Effector CD8-positive, alpha-beta T cell (primary cell): Measurements from ENCODE around the gene SLIRP.
A peak's percentile ranks its signal among the peaks of the same experiment; 100 is the strongest.
"Not testable (repeated sequence)": the region's sequence is repeated elsewhere in the genome, so short reads cannot be mapped to it uniquely, and the experiment has no call there.

Experiments used
- DNase-seq: peaks from one replicate; lab custom pipeline; 2025; lab: John Stamatoyannopoulos, UW
- total RNA-seq, 4 experiments: gene quantifications; one replicate each; lab custom pipeline; 2026; lab: John Stamatoyannopoulos, UW

The SLIRP gene
- total RNA-seq = 13.4 to 30.4 (median 18.7) reads per million in 4 experiments

DNA sequence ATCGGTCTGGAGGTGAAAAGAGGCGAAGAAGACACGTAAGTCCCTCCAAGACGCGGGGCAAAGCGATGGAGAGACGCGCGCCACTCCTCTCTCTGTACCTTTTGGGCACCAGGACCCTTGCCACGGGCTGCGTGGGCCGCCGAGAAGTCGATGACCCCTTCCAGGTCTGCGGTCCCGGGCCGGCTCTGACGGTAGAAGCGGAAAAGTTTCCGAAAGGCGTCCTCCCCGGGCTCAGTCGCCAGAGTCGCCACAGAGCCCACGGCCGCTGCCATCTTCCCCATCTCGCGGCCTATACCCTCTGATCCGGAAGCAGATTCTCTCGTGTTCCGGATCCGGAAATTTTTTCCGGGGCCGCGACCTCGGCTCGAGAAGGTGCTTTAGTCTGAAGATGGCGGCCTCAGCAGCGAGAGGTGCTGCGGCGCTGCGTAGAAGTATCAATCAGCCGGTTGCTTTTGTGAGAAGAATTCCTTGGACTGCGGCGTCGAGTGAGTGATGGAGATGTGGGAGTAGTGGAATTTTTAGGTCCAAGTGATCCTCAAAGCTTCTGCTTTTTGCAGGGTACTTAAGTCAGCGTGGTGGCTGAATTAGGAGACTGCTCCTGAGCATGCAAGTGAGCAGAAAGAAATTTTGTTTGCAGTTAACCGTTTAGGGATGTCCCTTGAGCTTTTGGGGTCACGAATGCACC, at the start of gene SLIRP, which contains the start of gene ALKBH1:
Gene SLIRP (plus strand): TSS at position 380 of the 685 bp plus-strand sequence. CDS start 9 bp downstream, at position 389.
Gene ALKBH1 (minus strand): TSS at position 300 of the 685 bp plus-strand sequence. CDS start 19 bp downstream, at position 281.
- peak; percentile 81 for DNase-seq

DNA sequence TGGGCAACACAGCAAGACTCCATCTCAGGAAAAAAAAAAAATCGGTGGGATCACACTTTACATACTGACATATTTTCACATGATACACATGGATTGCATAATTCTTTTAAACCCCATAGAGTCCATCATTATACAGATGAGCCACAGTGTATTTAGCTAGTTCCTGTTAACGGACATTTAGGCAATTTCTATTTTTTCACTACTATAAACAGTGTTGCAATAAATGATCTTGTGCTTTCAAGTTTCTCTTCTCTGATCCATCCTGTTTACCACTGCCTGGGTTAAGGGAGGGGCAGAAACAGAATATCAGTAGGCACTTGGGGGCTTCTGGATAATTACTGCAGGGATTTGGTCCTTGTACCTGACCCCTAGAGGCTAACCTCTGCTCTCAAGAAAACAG, 48.1 kb upstream of the SLIRP start:
- no peak for DNase-seq

DNA sequence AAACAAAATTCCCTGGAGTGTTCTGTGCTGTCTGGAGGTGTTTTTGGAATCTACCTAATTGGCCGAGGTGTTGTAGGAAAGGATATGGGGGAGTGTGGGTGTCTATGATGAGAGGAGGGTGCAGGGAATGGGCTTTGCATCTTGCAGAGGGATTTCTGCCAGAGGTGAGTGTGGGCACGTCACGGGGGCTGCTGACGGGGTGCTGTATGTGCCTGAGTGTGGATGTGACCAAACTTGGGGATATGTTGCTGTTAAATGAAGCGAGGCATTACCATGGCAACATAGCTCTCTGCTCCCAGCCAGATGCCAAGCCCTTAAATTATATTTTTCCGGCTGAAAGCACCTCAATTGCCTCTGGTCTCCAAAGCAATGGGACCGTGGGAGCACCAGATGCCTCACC, 47.1 kb upstream of the SLIRP start:
- DNase-seq = no peak

DNA sequence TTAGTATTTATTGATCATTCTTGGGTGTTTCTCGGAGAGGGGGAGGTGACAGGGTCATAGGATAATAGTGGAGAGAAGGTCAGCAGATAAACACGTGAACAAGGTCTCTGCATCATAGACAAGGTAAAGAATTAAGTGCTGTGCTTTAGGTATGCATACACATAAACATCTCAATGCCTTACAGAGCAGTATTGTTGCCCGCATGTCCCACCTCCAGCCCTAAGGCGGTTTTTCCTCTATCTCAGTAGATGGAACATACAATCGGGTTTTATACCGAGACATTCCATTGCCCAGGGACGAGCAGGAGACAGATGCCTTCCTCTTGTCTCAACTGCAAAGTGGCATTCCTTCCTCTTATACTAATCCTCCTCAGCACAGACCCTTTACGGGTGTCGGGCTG, 46.3 kb upstream of the SLIRP start:
- not testable (repeated sequence) for DNase-seq

DNA sequence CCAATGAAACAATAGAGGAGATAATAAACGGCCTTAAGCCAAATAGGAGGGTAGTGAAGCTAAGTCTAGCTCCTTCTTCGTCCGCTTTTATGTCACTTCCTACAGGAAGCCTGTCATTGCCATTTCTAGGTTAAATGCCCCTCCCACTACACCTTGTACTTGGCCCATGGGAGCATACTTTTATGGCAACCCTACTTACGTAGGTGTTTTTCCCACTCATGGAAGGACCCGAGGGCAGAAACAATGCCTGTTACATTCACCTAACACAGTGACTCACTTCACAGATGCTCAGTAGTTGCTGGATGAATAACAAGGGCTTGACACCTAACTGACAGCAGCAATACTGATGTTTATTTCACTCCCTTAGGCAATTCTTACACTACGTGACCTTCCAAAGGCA, 44.6 kb upstream of the SLIRP start:
- DNase-seq = no peak

DNA sequence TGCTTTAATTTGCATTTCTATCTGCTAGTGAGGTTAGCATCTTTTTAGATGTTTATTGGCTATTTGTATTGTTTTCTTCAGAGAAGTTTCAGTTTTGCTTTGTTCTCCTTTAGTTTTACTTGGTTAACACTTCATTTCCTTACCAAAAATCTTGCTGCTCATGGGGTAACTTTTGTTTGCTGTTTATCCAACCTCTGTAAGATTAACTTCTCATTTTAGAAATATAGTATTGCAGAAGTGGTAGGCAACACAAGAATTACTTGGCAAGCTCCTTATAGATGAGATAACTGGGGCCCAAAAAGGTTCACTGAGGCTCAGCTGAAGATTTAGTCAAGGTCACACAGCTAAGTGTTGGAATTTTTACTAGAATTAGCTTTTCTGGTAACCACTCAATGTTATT, 40.6 kb upstream of the SLIRP start:
- DNase-seq = no peak

DNA sequence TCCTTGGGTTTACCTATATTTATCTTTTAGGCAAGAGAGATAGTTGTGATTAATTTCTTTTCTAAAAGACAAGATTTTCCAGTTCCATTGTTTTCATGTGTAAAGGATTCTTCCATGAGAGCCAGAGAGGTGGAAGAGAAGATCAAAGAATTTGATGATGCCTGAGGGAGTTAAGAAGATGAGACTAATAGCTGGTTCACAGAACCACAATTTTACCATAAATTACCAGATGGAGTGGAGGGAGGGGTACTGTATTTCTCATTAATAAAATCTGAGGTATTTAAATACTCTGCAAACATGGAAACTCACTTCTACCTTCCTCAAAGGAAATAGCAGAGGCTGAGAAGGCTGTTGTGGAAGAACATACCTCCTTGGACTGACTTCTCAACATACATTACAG, 34.7 kb upstream of the SLIRP start:
- DNase-seq = no peak

DNA sequence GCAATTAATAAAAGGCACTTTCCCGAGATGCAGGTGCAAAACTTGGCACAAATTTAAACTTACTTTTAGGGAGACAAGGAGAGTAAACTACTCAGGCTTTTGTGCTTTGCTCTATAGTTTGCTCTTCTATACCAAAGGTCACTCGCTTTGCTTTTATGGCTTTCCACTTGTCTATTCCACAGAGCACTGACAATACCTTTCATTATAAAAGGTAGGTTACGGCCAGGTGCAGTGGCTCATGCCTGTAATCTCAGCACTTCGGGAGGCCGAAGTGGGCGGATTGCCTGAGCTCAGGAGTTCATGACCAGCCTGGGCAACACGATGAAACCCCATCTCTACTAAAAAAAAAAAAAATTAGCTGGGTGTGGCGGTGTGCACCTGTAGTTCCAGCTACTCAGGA, 33.0 kb upstream of the SLIRP start:
- no peak for DNase-seq

DNA sequence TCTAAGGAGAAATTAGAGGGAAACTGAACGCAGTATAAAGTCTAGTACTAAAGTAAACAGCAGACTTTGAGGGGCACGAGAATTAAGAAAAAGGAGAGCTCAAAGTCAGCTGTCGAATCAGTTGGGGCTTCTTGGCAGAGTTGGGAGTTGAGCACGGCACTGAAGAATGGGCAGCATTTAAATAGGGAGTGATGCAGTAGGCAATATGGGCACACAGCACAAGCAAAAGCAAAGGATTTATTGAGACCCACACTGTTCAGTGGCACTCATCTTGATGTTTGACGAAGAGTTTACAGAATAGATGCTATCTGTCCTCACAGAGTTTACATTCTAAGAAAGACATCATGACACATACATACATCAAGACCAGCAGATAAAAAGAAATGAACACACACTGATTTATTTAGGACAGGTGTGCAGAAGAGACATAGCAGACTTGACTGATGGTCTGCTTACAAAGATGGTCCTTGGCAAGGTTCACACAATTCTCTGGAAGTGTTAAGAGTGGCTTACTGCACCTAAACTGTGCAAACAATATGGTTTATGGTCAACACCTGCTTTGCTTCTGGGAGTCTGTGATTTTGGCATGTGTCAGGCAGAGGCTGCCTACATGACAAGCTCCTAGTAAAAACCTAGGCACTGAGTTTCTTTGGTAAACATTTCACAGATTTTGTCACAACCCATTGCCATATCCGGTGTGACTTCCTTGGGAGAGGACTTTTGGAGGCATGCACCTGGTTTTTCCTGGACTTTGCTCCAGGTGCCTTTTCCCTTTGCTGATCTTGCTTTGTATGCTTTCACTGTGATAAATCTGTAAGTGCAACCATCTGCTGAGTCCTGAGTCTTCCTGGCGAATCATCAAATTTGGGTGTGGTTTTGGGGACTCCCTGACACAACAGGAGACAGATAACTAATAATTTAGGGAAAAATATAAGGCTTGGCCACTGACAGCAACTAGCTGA, 26.4 kb upstream of the SLIRP start:
- no peak for DNase-seq

DNA sequence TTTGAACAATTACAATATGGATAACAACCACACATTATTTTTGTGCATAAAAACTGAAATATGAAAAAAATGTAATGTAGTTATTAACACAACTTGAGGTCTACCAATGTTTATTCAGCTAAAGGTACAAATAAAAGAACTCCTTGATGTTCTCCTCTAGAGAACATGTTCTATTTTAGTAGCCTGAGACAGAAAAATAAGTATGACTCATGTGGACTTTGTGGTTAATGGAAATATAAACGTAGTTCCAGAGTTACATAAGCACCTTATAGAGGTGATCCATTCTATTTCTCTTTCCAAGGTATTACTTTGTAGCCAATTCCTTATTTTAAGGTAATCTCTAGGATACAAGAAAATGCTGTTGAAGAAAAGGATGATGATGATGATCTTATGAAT, 25.7 kb upstream of the SLIRP start:
- DNase-seq = no peak

DNA sequence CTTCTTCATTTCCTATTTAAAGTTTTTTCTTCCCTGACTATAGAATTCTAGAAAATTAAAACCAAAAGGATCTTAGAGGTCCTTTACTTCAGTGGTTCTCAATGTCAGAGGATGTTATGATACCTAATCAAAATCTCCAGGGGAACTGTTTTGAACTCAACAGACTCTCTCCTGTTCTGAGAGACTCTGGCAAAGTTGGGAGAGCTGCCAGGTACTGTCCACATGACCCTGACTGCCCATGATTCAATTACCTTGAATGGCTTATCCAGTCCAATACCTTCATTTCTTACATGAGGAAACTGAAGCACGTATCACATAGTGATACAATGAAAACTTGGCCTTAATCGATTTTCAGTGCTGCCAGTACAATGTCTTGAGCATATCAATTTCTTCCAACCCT, 16.6 kb upstream of the SLIRP start:
- DNase-seq = no peak

DNA sequence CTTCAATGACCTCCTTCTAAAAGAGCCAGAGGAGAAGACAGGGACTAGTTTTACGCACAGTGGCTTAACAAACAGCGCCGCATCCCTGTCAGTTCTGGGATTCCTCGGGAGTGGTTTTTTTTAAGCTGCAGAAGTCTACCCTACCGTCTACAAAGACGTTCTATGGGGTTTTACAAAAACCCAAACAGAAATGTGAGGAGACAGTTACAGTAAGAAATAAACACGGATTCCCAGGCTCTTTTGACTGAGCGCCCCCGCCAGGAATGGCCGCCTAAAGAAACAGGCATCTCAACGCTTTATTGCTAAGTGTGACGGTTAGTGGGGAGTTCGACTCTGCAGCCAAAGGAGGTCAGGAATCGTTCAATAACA, 564 bp upstream of the SLIRP start:
- DNase-seq = no peak

DNA sequence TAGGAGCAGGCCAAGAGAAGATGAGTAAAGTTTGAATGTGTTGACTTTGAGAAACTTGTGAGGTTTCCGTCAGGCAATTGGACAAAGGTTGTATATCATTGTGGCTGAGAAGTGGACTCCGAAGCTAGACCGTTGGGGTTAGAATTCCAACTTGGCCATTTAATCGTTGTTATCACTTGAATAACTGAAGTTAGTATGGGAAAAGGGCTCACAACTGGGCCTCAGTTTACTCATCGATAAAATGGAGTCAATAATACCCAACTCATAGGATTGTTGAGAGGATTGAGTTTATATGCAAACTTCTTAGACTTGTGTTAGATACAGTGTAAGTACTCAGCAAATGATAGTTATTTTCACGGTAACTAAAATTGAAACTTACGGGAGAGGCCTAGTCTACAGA, 846 bp downstream of the SLIRP start:
- no peak for DNase-seq

DNA sequence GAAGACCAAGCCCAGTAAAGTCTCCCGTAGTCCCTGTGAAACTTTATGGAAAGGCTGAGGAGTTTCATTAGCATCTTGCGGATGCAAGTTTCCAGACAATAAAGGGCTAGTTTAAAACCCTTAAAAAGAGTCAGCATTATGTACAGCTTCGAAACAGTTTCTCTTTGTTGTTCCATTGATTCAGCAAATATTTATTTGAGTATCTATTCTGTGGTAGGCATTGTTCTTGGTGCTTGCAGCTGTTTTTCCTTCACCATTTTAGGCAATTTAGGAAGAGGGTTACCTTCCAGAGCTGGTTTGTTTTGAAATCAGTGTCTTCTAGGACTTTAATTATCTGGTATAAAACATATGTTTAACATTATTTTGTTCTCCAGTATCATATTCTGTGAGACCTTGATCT, 1.5 kb downstream of the SLIRP start:
- DNase-seq = no peak

DNA sequence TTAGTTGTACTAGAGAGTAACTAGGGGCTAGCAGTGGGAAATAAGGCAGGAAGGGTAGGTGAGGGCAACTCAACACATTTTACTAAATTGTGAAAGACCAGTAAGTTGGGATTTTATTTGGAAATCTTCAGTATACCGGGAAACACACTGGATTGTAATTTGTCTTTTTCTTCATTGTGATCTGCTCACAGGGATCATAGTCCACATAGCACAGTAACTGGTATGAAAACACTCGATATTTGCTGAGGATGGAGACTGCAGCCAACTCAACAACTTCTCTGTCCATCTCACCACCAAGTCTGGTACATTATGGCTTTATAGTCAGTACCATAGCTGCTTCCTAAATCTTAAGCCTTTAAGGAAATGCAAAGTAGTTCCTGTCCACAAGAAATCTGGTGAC, 2.5 kb downstream of the SLIRP start:
- no peak for DNase-seq

DNA sequence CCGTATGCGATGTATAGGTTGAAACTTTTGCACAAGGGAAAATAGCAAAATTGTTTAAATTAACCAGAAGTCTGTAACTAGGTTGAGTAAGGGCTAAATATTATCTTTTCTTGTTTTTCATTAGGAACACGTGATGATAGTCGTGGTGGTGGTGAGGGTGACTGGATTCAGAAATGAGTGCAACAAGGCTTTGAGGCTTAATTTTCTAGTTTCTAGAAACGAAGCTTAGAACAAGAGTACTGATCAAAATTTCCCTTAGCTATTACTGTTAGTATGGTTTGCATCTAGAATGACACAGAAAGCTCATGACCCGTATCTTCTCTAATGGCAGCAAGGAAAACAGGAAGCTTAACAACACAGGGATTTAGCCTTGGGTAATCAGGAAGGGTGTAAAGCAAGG, 7.0 kb downstream of the SLIRP start:
- no peak for DNase-seq

DNA sequence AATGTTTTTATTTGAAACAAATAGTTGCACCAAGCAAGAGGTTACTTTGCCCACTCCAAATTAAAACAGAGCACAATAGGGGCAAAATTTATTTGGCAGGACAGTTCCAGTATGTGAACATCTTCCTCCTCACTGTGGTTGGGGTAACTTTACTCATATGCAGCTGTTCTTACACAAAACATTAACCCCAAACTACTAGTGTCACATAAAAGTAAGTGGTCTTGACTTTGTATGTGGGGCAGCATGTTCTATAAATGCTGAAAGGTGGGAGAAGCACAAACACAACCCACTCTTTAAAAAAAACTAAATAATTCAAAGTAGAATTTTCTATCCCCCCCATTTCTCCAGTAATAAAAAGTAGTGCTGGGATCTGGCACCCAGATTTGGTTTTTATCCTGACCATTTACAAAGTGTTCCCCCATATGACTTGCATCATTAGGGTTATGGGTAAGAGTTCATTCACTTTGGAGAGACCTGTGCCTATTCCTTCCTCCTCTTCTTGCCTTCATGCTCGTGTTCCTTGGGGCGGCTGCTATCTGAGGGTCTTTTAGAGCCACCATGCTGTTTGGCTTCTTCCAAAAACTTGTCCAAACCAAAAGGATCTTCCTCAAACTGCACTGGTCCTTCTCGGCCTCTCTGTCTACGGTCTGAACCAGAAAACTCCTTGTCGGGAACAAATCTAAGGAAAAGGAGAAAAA, 9.9 kb downstream of the SLIRP start:
- DNase-seq = no peak

DNA sequence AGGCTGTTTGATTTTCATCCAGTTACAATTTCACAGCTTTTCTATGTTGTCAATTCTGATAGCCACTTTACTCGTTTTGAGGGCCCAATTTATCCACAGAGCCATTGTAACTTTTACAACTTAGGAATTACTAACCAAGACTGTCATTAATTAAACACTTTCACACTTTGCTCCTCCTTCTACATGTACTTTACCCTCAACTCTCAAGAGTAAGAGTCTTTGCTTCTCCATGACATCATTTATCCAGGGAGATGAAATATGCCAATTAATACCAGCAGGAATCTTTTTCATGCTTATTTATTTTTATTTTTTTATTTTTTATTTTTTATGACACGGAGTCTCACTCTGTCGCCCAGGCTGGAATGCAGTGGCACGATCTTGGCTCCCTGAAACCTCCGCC, 13.5 kb downstream of the SLIRP start:
- no peak for DNase-seq

DNA sequence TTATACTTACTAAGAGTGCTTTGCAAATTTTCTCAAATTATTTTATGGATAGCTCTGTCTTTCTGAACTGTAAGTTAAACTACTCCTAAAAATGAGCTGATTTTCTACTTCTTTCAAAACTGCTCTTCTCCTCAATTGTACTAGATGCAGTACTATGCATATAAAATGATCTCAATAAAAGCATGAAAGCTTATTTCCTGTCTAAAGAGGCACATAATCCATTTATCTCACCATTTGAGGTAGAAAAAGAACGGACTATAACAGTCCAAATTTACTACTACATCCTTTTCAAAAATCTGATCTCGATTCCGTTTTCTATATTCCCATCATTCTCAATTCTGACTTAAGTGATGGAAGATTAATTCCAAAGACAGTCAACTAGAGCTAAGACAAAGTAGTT, 14.4 kb downstream of the SLIRP start:
- DNase-seq = no peak

DNA sequence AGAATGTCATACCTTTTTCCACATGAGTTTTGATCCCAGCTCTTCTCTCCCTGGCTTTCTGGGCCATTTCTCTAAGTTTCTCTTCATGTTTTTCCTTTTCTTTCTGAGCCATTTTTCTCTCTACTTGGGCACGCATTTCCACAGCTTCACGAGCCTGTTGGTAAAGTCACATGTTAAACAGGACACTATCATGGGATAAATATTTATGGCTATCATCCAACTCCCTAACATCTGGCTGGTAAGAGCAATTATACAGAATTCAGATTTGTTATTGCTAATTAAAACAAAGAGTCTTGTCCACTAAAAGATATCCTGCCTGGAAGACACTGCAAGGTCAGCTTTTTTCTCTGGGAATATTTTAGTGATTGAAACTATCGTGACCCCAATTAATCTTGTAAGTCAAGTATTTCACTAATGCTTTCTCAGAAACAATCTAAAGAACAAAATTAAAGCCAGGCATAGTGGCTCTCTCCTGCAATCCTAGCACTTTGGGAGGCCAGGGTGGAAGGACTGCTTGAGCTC, 23.1 kb downstream of the SLIRP start:
- DNase-seq = no peak

DNA sequence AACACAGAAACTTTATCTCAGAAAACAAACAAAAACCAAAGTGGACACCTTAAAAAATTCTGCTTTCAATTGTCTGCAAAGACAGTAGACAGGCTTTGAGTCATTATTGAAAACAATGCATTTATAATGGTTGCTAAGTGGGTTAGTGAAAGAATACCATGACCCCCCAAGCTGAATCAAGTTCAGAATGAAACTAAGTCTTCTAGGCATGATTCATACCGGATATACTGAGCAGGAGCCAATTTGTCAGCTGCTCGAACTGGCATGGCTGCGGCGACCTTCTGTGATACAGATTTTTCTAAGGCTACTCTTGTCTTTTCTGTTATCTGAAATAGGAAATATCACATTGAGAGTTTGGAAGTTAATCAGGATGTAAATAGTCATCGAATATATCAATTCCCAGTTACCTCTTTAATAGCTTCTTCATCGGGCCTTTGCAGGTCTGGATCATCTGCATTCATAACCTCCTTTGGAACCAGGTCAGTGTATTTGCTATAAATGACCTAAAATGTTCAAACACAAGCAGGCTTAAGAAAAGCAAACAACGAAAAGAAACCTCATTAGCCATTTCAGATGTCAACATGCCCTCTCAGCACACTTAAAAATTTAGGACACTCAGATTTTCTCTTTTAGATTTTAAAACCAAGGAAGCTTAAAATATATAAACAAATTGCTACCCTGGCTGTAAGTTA, 30.8 kb downstream of the SLIRP start:
- no peak for DNase-seq

DNA sequence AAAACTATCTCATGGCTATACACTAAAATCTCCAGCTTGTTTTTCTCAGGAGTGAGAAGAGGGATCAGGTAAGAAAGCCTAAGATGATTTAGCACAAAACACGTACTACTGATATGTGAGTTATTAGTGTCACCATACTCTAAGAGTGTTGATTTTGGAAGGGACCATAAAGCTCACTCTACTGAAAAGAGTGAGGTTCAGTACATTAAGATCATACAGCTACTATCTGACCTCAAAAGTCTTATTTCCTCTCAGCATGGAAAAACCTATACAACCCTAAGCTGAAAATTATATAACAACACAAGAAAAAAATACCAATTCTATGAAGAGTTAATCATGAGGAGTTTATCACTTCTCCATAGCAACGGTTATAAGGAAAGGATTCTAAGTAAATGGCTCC, 33.5 kb downstream of the SLIRP start:
- DNase-seq = no peak
